HepG2 (cell line): Measurements from ENCODE around the gene MARK2. TPM values are rescaled to one million over a fixed set of nuclear protein-coding genes. Genes with fewer than 3 reads are reported as not detected.
A peak's percentile ranks its signal among the peaks of the same experiment; 100 is the strongest.

Experiments used
- AGO2 ChIP-seq: fragments of 200-400 bp; formaldehyde crosslinking; optimal IDR thresholded peaks from 2 replicates; pipeline ENCODE3; 2017; ENCODE audit warnings: mild to moderate bottlenecking, low read depth, low read length, moderate library complexity
- FOXC1 ChIP-seq: sonication (generic); formaldehyde crosslinking; IDR thresholded peaks from 2 replicates; pipeline ENCODE4 v1.8.0; 2022; ENCODE audit warnings: mild to moderate bottlenecking, missing genetic modification reagents, borderline replicate concordance
- KDM5A ChIP-seq: fragments of 200-600 bp; sonication (generic); IDR thresholded peaks from 2 replicates; pipeline ENCODE4 v1.7.0; 2018; ENCODE audit warnings: antibody characterized with exemption, mild to moderate bottlenecking, low read length, borderline replicate concordance
- SIN3A ChIP-seq: IDR thresholded peaks from 2 replicates; pipeline ENCODE4 v1.6.1; 2011; ENCODE audit warnings: low read depth, mild to moderate bottlenecking, control low read depth, low read length, borderline replicate concordance
- TBX2 ChIP-seq: sonication (generic); formaldehyde crosslinking; IDR thresholded peaks from 2 replicates; pipeline ENCODE4 v1.5.0; 2020; ENCODE audit warnings: missing genetic modification reagents, mild to moderate bottlenecking, borderline replicate concordance
- THYN1 ChIP-seq: sonication (generic); formaldehyde crosslinking; IDR thresholded peaks from 2 replicates; pipeline ENCODE4 v1.8.1; 2023; ENCODE audit warnings: low read depth, mild to moderate bottlenecking, moderate library complexity, missing genetic modification reagents, borderline replicate concordance
- ZNF264 ChIP-seq: sonication (generic); formaldehyde crosslinking; IDR thresholded peaks from 2 replicates; pipeline ENCODE4 v1.4.0; 2020; ENCODE audit warnings: missing genetic modification reagents
- ZNF331 ChIP-seq: sonication (generic); formaldehyde crosslinking; IDR thresholded peaks from 2 replicates; pipeline ENCODE4 v1.4.0; 2020; ENCODE audit warnings: missing genetic modification reagents
- ZNF550 ChIP-seq: sonication (generic); formaldehyde crosslinking; IDR thresholded peaks from 2 replicates; pipeline ENCODE4 v1.4.0; 2020; ENCODE audit warnings: mild to moderate bottlenecking, missing genetic modification reagents, borderline replicate concordance
- ZNF670 ChIP-seq: sonication (generic); formaldehyde crosslinking; IDR thresholded peaks from 2 replicates; pipeline ENCODE4 v1.8.0; 2022; ENCODE audit warnings: mild to moderate bottlenecking, missing genetic modification reagents, borderline replicate concordance
- ZNF724P ChIP-seq: sonication (generic); formaldehyde crosslinking; IDR thresholded peaks from 2 replicates; pipeline ENCODE4 v1.8.0; 2022; ENCODE audit warnings: missing genetic modification reagents, borderline replicate concordance
- ZNF790 ChIP-seq: sonication (generic); formaldehyde crosslinking; IDR thresholded peaks from 2 replicates; pipeline ENCODE4 v1.8.0; 2022; ENCODE audit warnings: missing genetic modification reagents, mild to moderate bottlenecking, borderline replicate concordance
- ZNF878 ChIP-seq: sonication (generic); formaldehyde crosslinking; IDR thresholded peaks from 2 replicates; pipeline ENCODE4 v1.8.1; 2023; ENCODE audit warnings: mild to moderate bottlenecking, missing genetic modification reagents, moderate library complexity
- ZSCAN30 ChIP-seq: sonication (generic); formaldehyde crosslinking; IDR thresholded peaks from 2 replicates; pipeline ENCODE4 v1.5.0; 2020; ENCODE audit warnings: mild to moderate bottlenecking, missing genetic modification reagents
- polyA plus RNA-seq, 8 experiments: library from polyadenylated mRNA; depleted of rRNA in 3 of 8; stranded (reverse) in 7 of 8; unstranded in 1 of 8; fragments of >200 nt; fragmentation: Illumina TruSeq in 4 of 8; extraction: Trizol in 4 of 8; gene quantifications; 2 replicates each; pipeline versions ENCODE4 v1.2.1 to v1.2.3, GENCODE V29; 2011 to 2016; ENCODE audit warnings: low read depth in 4 of 8, missing spikeins in 1 of 8, mixed read lengths in 1 of 8; ENCODE audit not compliant: insufficient read depth in 1 of 8
- total RNA-seq, 5 experiments: library from RNA; depleted of rRNA; stranded (reverse); fragments of >200 nt; fragmentation: Illumina TruSeq; extraction: Trizol; gene quantifications; 2 replicates each; pipeline ENCODE4 v1.2.3, GENCODE V29; 2016; ENCODE audit warnings: low read depth in 1 of 5
- TF ChIP-seq, protein P1 (sequence below), 2 experiments: sonication (generic) in 1 of 2; formaldehyde crosslinking in 1 of 2; IDR thresholded peaks; 2 replicates each; pipeline versions ENCODE4 v1.6.1 to v1.9.0; 2014 to 2022; ENCODE audit warnings: antibody characterized with exemption in 1 of 2, borderline replicate concordance in 1 of 2, inconsistent platforms in 1 of 2, low read depth in 1 of 2, missing genetic modification reagents in 1 of 2
- TF ChIP-seq, protein P2 (sequence below): sonication (generic); formaldehyde crosslinking; IDR thresholded peaks from 2 replicates; pipeline ENCODE4 v1.8.0; 2022; ENCODE audit warnings: mild to moderate bottlenecking, missing genetic modification reagents
- TF ChIP-seq, protein P3 (sequence below): sonication (generic); formaldehyde crosslinking; IDR thresholded peaks from 2 replicates; pipeline ENCODE4 v1.5.1; 2020; ENCODE audit warnings: mild to moderate bottlenecking, missing genetic modification reagents, moderate library complexity
- TF ChIP-seq, protein P4 (sequence below): sonication (generic); formaldehyde crosslinking; IDR thresholded peaks from 2 replicates; pipeline ENCODE4 v1.4.0; 2020; ENCODE audit warnings: missing genetic modification reagents

MARK2 gene
- total and polyA plus RNA-seq, 2 of the 13 experiments (the other 11 are each of a cell fraction or from before 2014, with no cell fraction given): 13.5 to 13.9 TPM

DNA sequence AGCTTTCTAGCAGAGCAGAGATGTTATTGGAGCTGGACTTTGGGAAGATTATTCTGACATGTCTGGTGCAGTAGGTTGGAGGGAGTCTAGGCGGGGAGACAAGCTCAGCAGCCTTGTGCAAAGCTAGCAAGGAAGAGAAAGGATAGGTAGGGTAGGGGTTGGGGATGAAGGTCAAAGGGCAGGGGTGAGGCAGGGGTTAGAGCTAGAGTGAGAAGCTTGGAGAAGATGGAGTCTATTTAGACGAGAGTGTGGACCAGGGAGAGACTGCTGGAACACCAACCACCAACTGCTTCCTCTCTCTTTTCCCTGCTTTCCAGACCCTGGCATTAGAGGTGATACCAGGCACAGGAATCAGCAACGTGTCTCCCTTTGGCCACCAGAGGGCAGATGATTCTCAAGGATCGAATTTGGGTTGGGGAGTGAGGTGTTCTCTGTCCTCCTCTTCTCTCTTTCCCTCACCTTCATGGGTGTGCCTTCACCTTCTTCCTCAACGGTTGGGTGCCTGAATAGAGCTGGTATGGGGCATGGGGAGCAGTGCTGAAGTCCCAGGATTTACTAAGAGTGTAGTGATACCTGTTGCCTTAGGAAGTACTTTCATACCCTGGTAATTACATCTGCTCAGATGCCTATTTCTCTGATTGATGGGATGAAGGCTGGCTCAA, 1.8 kb upstream of the MARK2 start (continued):
- TF ChIP-seq, protein P1, sequence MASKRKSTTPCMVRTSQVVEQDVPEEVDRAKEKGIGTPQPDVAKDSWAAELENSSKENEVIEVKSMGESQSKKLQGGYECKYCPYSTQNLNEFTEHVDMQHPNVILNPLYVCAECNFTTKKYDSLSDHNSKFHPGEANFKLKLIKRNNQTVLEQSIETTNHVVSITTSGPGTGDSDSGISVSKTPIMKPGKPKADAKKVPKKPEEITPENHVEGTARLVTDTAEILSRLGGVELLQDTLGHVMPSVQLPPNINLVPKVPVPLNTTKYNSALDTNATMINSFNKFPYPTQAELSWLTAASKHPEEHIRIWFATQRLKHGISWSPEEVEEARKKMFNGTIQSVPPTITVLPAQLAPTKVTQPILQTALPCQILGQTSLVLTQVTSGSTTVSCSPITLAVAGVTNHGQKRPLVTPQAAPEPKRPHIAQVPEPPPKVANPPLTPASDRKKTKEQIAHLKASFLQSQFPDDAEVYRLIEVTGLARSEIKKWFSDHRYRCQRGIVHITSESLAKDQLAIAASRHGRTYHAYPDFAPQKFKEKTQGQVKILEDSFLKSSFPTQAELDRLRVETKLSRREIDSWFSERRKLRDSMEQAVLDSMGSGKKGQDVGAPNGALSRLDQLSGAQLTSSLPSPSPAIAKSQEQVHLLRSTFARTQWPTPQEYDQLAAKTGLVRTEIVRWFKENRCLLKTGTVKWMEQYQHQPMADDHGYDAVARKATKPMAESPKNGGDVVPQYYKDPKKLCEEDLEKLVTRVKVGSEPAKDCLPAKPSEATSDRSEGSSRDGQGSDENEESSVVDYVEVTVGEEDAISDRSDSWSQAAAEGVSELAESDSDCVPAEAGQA (IDR thresholded peaks at IDR 0.05; ENCODE audit: low read depth): no peak
- TF ChIP-seq, protein P1 (CRISPR knock-in tag; IDR thresholded peaks at IDR 0.05; ENCODE audit: borderline replicate concordance): no peak
- TF ChIP-seq ZNF724P (CRISPR knock-in tag) (no peak), AGO2 (no peak), ZSCAN30 (CRISPR knock-in tag) (no peak), ZNF670 (CRISPR knock-in tag) (no peak), ZNF264 (CRISPR knock-in tag) (no peak), ZNF550 (CRISPR knock-in tag) (no peak), TBX2 (CRISPR knock-in tag) (peak; percentile 46; the same call in 1 of the 2 replicates), THYN1 (no peak), SIN3A (no peak), FOXC1 (CRISPR knock-in tag) (0 out of 2 replicates have a peak, but pooled peaks have one; percentile 32), KDM5A (no peak), ZNF878 (CRISPR knock-in tag) (no peak), ZNF331 (no peak), ZNF790 (CRISPR knock-in tag) (no peak)
- TF ChIP-seq, protein P2, sequence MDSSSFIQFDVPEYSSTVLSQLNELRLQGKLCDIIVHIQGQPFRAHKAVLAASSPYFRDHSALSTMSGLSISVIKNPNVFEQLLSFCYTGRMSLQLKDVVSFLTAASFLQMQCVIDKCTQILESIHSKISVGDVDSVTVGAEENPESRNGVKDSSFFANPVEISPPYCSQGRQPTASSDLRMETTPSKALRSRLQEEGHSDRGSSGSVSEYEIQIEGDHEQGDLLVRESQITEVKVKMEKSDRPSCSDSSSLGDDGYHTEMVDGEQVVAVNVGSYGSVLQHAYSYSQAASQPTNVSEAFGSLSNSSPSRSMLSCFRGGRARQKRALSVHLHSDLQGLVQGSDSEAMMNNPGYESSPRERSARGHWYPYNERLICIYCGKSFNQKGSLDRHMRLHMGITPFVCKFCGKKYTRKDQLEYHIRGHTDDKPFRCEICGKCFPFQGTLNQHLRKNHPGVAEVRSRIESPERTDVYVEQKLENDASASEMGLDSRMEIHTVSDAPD (CRISPR knock-in tag): no peak
- TF ChIP-seq, protein P3, sequence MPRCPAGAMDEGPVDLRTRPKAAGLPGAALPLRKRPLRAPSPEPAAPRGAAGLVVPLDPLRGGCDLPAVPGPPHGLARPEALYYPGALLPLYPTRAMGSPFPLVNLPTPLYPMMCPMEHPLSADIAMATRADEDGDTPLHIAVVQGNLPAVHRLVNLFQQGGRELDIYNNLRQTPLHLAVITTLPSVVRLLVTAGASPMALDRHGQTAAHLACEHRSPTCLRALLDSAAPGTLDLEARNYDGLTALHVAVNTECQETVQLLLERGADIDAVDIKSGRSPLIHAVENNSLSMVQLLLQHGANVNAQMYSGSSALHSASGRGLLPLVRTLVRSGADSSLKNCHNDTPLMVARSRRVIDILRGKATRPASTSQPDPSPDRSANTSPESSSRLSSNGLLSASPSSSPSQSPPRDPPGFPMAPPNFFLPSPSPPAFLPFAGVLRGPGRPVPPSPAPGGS: no peak
- TF ChIP-seq, protein P4, sequence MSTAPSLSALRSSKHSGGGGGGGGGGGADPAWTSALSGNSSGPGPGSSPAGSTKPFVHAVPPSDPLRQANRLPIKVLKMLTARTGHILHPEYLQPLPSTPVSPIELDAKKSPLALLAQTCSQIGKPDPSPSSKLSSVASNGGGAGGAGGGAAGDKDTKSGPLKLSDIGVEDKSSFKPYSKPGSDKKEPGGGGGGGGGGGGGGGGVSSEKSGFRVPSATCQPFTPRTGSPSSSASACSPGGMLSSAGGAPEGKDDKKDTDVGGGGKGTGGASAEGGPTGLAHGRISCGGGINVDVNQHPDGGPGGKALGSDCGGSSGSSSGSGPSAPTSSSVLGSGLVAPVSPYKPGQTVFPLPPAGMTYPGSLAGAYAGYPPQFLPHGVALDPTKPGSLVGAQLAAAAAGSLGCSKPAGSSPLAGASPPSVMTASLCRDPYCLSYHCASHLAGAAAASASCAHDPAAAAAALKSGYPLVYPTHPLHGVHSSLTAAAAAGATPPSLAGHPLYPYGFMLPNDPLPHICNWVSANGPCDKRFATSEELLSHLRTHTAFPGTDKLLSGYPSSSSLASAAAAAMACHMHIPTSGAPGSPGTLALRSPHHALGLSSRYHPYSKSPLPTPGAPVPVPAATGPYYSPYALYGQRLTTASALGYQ (CRISPR knock-in tag): no peak
